NCI-H1105 treated with DMSO at 0.1 percent for 48 hours (cell line): ENCODE data around the gene MTA2.
A peak's percentile ranks its signal among the peaks of the same experiment; 100 is the strongest.

Experiments
- DNase-seq: peaks from one replicate; lab custom pipeline; 2025; lab: John Stamatoyannopoulos, UW

The MTA2 gene

GRCh38 chr11:62546244-62546928 is 55.3 kb downstream of the MTA2 start, which contains the start of gene AHNAK:
TSS of gene AHNAK (minus strand) at chr11:62546806. CDS start at chr11:62536098, 10,708 bp downstream.
- DNase-seq: peak; percentile 10

GRCh38 chr11:62545437-62546243 is 56.0 kb downstream of the MTA2 start:
- DNase-seq: peak; percentile 24

- no peak for DNase-seq
Measured at GRCh38 chr11:62544581-62545436, 56.9 kb downstream of the MTA2 start.

- DNase-seq: no peak
Measured at GRCh38 chr11:62543680-62544444, 57.8 kb downstream of the MTA2 start.
